NK-92 (cell line): Measurements from ENCODE around the gene ZIC5.
"Not testable (repeated sequence)": the region's sequence is repeated elsewhere in the genome, so short reads cannot be mapped to it uniquely, and the experiment has no call there.

Experiments
- DNase-seq: peaks from one replicate; lab custom pipeline; 2025; ENCODE audit not compliant: unreplicated experiment; lab: John Stamatoyannopoulos, UW

ZIC5 gene

GRCh38 chr13:99961636-99962035, 9.9 kb downstream of the ZIC5 start:
- no peak for DNase-seq

DNA sequence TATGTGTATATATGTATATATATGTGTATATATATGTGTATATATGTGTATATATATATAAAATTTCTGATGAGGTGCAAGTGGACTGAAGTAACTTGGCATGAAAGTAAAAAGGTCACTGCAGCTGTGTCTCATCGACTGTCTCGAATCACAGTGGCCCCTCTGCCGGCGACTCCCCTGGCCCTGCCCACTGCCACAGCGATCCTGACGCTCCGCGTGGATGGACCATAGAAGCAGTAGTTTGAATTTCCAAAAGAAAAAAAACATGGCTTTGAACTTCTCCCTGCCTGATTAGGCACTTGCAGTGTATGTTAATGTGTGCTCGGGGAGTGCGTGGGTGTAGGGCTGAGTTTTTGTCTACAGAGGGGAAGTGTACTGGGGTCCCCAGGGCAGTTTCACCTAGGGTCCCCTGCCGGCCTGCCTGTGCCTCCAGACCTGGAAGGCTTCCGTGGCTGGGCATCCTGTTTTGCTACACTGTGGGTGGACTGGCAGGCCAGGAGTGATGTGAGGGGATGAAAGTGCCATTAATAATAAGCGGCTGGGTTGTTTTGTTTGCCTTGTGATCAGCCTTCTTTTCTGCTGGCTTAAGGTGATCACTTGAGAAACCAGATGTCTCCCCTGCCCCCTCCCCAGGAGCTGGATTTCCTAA, 10.8 kb downstream of the ZIC5 start:
- no peak for DNase-seq

DNA sequence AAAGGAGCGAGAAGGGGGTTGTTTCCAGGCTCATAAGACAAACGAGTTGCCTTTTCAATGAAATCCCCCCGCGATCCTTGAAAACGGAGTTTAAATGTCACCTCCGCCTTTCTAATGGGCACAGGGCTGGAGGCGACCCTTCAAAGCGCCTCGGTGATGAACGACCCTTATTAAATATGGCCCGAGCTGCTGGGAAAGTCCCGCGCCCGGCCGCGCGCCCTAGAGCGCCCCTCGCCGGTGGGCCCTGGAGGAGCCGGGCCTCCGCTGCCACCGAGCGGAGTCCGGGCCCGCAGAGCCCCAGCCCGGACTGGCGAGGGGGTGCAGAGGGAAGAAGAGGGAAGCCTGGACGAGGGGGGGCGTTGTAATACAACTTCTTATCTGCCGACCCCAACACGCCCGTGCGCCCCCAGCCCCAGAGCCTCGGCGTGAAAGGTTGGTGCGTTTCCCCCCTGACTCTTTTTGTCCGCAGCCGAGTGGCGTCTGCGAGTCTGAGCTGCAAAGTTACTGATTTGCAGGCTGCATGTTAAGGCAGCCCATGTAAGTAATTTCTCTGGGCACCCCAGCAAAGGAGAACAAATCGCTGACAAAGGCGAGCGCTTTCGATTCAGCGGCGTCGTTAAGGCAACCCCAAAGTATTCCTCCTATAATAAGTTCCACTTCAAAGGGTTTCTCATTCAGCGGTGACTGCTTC, 11.9 kb downstream of the ZIC5 start:
- no peak for DNase-seq

- DNase-seq = no peak
Measured at GRCh38 chr13:99959127-99959539, 12.4 kb downstream of the ZIC5 start.

- DNase-seq = no peak
Measured at GRCh38 chr13:99958406-99959126, 13.0 kb downstream of the ZIC5 start.

GRCh38 chr13:99956473-99957349, 14.9 kb downstream of the ZIC5 start:
- DNase-seq = no peak

DNA sequence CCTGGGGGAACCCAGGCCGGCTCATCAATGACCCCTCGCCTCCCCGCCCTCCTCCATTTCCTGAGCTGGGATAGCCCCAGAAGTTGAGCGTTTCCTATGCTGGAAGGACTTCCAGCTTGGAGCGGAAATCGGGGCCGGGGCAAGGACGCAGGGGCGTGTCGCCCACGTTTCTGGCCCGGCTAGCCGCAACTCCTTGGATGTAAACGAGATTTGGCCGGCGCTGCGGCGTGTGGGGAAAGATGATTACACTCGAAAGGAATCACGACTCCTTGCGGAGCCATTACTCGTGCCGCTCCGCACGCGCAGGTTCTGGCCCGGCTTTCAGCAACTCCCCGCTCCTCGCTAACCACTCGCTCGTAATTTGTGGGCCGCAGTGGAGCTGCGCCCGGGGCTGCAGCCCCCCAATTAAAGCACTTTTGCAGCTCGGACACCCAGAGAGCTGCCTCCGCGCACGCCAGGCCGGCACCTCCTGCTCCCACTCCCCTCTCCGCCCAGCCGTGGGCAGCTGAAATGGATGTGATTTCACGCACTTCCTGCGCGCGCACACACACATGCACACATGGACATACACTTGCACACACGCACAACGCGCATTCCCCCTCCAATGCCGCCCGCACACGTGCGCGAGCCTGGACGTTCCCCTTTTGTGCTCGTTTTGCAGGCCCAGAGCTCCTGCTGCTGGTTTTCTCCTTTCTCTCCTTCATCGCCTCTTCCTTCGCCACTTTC, 15.7 kb downstream of the ZIC5 start:
- DNase-seq = no peak

- DNase-seq = no peak
Measured at GRCh38 chr13:99955107-99955746, 16.3 kb downstream of the ZIC5 start.

DNA sequence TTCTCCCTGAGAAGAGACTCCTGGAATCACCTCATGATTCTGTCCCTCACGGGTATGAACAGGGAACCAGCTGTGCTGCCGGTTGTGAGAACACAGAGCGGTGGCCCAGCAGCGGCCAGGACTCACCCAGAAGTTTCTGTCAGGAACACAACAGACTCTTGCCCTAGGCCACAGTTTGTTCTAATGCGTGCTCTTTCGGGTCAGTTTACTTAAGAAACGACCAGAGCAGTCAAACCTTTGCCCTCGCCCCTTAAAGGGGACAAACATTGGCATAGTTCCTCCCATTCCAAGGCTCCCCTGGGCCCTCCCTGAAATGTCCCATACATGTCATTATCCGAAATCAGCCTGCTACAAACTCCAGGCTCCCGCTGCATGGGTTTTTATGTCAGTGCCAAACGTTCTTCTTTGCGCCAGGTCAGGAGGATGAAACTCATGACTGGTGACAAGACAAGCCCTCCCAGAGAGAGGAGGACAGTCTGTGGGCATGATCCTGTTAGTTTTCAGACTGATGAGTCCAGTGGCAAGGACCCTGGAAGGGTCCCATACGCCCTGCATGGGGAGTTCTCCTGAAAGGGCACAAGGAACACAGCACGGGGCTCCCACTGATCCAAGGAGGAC, 18.3 kb downstream of the ZIC5 start:
- no peak for DNase-seq

DNA sequence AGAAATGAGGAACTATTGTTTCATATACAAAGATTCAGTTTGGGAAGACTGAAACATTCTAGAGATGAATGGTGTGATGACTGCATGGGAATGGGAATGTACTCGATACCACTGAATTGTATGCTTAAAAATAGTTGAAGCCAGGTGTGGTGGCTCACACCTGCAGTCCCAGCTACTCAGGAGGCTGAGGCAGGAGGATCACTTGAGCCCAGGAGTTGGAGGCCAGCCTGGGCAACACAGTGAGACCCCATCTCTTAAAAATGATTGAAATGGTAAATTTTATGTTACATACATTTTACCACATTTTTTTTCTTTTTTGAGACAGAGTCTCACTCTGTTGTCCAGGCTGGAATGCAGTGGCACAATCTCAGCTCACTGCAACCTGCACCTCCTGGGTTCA, 19.9 kb downstream of the ZIC5 start:
- DNase-seq = not testable (repeated sequence)

DNA sequence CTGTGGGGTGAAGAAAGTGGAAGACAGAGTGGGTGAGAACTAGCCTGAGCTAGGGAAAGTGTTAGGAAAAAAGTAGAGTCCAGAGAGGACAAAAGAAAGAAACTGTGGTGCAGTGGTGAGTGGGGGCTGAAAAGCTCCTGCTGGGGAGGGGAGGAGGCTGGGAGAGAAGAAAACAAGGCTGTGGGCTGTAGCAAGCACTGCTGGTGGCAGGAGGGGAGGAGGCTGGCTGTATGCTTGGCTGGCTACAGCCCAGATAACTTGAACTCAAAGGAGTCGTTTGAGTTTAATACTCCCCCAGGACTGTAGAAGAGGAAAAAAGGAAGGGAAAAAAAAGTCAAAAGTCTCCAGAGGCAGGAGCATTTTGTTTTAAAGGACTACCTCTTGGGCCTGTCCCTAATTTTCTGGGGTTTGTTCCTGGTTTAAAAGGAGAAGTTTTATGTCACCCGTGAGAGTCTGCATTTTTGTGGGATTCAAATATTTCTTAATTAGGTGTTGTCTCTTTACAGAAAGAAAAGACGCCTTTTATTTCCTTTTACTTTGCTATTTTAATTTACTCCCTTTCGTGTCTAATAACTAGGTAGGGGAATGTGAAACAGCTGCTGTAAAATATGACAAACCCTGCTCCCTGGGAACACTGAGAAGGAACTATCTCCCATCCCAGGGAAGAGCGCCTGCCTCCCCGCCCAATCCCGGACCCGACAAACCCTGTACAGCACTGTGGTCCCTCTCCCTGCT, 21.7 kb downstream of the ZIC5 start:
- DNase-seq = no peak

- no peak for DNase-seq
Measured at GRCh38 chr13:99948907-99949678, 22.5 kb downstream of the ZIC5 start.

GRCh38 chr13:99948411-99948810, 23.2 kb downstream of the ZIC5 start:
- DNase-seq = no peak

GRCh38 chr13:99947666-99948065, 23.9 kb downstream of the ZIC5 start:
- DNase-seq = no peak

DNA sequence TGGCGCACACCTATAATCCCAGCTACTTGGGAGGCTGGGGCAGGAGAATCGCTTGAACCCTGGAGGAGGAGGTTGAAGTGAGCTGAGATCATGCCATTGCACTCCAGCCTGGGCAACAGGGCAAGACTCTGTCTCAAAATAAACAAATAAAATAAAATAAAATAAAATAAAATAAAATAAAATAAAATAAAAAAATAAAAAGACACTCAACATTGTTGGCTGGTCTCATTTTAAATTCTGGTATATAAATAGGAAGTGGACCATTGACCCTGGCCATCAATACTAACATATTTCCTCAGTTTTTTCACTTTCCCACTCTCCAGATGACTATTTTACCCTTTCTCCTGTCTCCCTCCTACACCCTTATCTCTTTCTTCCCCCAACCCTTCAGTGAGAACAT, 26.1 kb downstream of the ZIC5 start:
- DNase-seq = not testable (repeated sequence)

- no peak for DNase-seq
Measured at GRCh38 chr13:99944606-99945005, 27.0 kb downstream of the ZIC5 start.

DNA sequence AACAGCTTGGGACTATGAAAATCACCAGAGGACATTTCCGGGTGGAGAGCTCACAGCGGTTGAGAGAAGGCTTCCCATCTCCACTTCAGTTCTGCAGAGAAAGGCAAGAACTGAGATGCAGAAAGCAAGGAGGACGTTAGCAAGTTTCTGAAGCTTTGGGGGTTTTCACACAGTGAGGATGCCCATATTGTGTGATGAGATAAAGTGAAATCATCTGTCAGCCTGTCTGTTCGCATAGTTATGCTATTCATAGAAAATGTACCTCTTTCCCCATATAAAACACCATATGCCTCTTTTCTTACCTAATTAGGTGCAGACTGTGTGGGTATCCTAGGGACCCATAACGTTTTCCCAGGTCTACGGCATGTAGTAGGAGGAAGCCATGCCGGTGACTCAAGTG, 27.5 kb downstream of the ZIC5 start:
- no peak for DNase-seq

GRCh38 chr13:99941911-99942310, 29.7 kb downstream of the ZIC5 start:
- DNase-seq = no peak
